GM19193 (cell line): ENCODE results near the gene FOXRED2.

Experiments used
- POLR2A ChIP-seq: IDR thresholded peaks from 4 replicates; pipeline ENCODE4 v1.6.1; 2011; ENCODE audit not compliant: insufficient read depth, insufficient read length; ENCODE audit errors: extremely low read depth

FOXRED2 gene

GRCh38 chr22:36465232-36466021 is 41.4 kb downstream of the FOXRED2 start:
- TF ChIP-seq POLR2A = no peak

DNA sequence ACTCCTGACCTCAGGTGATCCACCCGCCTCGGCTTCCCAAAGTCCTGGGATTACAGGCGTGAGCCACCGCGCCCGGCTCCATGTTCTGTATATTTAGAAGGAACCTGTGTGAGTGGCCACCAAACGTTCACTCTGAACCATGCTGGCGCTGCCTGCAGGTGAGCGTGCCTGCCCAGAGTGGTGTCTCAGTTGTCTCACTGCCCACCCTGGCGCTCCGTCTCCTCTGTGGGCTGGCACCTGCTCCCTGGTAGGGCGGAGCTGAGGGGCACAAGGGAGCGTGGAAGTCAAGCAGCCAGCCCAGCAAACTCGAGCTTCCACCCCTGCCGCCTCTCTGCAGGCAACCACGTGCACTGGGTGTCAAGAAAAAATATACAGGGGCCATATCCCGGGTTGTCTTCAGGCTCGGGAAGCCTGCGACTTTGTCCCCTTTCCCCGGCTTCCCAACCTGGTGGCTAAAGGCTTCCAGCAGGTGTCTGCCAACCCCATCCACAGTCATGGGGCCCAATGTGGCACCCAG is 42.1 kb downstream of the FOXRED2 start:
- TF ChIP-seq POLR2A = no peak

DNA sequence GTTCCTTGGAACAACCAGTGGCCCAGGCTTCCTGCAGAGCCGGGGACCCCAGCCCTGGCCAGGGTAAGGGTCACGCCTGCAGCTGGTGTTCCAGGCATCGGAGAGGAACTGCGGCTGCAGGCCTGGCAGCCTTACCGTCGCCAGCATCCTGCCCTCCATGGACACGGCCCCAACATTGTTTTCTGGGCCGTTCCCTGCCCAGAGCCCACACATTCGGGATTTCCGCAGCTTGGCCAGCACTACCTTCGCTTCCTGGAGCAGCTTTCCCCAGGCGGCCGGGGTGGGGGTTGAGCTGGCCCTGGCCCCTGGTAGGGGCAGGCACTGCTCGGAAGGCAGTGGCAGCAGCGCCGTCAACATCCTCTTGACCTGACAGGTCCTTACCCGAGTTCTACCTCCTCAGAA is 43.1 kb downstream of the FOXRED2 start:
- no peak for TF ChIP-seq POLR2A

DNA sequence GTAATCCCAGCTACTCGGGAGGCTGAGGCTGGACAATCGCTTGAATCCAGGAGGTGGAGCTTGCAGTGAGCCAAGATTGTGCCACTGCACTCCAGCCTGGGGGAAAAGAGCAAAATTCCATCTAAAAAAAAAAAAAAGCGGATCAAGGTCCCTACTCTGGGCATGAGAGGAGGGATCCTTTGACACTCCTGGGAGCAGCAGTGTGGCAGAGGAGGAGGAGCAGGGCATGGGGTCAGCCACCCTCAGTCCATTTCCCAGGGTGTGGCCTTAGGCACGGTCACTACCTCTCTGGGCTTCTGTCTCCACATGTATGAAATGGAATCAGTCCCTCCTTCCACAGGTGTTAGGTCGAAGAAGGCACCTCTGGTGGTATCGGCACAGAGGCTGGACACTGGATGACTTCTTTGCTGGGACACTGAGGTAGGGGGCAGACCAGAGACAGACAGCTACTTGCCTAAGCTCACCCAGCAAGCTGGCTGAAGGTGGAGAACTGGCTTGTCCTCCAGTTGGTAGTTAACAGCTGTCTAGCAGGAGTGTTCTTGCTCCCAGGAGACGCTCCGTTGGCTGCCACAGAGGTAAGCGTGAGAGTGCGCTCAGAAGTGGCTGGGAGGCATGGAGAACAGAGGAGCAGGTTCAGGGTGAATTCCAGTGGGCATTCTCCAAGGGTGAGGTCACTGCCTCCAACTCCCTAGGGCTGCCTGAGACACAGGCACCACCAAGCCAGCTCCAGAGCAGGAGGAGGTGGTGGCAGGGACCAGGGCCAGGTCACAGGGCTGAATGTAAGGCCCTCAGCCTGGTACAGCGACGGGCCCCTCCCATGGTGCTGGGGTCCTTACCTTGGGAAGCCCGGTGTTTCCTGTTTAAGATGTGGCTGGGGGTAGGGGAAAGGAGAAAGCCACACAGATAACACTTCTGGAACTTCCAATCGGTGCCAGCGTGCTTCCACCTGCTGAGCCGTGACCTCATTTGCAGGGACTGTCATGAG is 44.9 kb downstream of the FOXRED2 start:
- TF ChIP-seq POLR2A = no peak

DNA sequence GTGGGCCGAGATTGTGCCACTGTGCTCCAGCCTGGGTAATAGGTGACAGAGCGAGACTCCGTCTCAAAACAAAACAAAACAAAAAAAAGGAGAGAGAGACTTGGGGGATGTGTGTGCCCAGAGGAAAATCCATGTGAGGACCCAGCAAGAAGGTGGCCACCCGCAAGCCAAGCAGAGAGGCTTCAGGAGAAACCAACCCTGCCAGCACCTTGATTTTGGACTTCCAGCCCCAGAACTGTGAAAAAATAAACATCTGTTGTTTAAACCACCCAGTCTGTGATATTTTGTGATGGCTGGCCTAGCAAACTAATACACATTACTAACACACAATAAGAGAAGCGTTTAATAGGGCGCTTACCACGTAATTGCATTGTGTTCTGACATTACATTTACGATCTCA is 46.6 kb downstream of the FOXRED2 start:
- no peak for TF ChIP-seq POLR2A

- no peak for TF ChIP-seq POLR2A
These were observed 49.0 kb downstream of the FOXRED2 start for GRCh38 chr22:36457688-36458450.

GRCh38 chr22:36456464-36456845 is 50.4 kb downstream of the FOXRED2 start:
- no peak for TF ChIP-seq POLR2A

- no peak for TF ChIP-seq POLR2A
These were observed 51.0 kb downstream of the FOXRED2 start for GRCh38 chr22:36455571-36456463.

DNA sequence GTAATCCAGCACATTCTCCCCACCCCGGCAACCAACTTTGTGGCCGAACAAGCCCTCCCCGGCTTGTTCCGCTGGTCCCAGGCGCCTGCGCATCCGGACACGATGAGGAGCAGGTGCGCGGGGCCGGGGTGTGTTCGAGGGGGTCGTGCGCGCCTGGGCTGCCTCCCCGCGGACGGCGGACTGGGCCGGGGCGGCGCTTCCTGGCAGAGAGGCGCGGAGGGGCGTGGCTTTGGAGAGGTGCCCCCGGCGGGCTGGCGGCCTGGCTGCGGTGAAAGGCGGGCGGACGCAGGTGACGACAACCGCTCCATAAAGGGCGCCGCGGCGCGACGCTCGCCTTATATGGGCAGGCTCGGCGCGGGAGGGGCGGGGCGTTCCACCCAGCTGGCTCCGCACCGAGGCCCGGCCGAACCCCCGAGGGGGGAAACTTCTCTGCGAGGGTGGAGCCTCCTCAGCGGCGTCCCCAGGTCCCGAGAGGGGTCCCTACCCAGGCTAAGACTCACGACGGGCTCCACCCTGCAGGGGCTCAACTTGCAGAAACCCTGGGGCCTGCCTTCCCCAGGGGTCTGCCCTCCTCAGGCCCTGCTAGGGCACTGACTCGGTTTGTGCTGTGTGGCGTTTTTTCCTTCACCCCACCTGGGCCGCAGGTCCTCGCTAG is 51.8 kb downstream of the FOXRED2 start:
- TF ChIP-seq POLR2A = peak; percentile 53

DNA sequence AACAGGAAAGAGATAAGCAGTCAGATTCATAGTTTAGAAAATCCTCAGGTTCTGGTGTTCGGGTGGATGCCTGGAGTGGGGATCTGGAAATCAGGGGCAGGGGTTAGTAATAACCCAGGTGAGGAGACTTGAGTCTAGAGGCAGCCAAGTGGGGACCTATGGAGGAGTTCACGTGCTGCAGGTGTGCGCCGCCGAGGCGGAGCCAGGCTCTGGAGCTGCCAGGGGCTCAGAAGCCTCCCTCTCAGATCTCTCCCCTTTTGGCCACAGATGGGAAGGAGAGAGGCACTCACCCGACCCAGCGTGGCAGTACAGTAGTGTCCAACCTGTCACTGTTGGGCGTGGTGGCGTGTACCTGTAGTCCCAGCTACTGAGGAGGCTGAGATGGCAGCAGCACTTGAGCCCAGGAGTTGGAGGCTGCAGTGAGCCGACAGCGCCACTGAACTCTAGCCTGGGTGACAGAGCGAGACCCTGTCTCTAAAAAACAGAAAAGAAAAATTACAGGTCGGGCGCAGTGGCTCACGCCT is 52.9 kb downstream of the FOXRED2 start:
- no peak for TF ChIP-seq POLR2A

GRCh38 chr22:36452250-36452977 is 54.4 kb downstream of the FOXRED2 start:
- TF ChIP-seq POLR2A = no peak

DNA sequence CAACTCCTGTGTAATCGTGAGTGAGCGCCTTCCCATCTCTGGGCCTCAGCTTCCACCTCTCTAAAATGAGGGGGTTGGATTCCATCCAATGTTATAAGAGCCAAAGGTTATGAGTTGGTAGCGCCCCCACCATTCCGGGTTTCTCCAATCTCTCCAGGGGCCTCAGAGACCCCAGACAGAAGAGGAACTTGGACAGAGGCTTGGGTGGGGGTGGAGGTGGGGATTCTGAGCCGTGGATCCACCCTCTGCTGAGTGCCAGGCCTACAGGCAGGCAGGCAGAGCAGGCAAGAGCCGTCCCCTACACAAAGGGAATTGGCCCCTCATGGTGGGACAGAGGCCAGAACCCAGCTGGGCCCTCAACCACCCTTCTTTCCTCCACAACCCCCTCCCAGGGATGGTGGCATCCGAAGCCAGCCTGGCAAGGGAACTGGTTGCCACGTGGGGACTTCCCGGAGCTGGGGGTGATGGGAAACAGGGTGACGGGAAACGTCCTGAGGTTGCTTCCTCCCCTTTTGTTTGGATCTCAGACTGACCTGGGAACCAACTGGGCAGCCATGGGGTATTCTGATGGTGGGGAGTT is 57.2 kb downstream of the FOXRED2 start:
- TF ChIP-seq POLR2A = no peak
